WTC11 (cell line): ENCODE measurements around the gene HPN. TPM values are rescaled to one million over a fixed set of nuclear protein-coding genes. Genes with fewer than 3 reads are reported as not detected.
"Not testable (repeated sequence)": the region's sequence is repeated elsewhere in the genome, so short reads cannot be mapped to it uniquely, and the experiment has no call there.

Experiments used
- ATAC-seq: fragments of 200-7000 bp; cut with Tn5 transposase; 2 replicates; pipeline ENCODE4 v1.10.0; 2021; ENCODE audit warnings: mild to moderate bottlenecking, moderate library complexity
- CTCF ChIA-PET: fragments of 300-600 bp; sonication (Branson Sonifier 250); formaldehyde crosslinking; loops from one replicate; lab custom pipeline; 2021; ENCODE audit warnings: antibody characterized with exemption; lab: Charles Lee
- POLR2A ChIA-PET: fragments of 350-600 bp; sonication (Branson Sonifier 250); formaldehyde crosslinking; loops from one replicate; lab custom pipeline; 2021; ENCODE audit warnings: antibody characterized with exemption; lab: Charles Lee
- DNase-seq: peaks from one replicate; pipeline ENCODE4 v3.0.0; 2021; ENCODE audit warnings: low spot score
- H3K27ac Mint-ChIP-seq: 2 replicates; pipeline ENCODE4 v1.8.0; 2021; ENCODE audit warnings: mixed read lengths
- H3K27me3 Mint-ChIP-seq: 2 replicates; pipeline ENCODE4 v1.8.0; 2021; ENCODE audit warnings: low read depth, mild to moderate bottlenecking, moderate library complexity, mixed read lengths
- H3K36me3 Mint-ChIP-seq: 2 replicates; pipeline ENCODE4 v1.8.0; 2021; ENCODE audit warnings: mixed read lengths
- H3K4me1 Mint-ChIP-seq: 2 replicates; pipeline ENCODE4 v1.8.0; 2022; ENCODE audit warnings: mixed read lengths
- H3K4me3 Mint-ChIP-seq: 2 replicates; pipeline ENCODE4 v1.8.0; 2021; ENCODE audit warnings: mild to moderate bottlenecking, moderate library complexity, mixed read lengths
- H3K9me3 Mint-ChIP-seq: 2 replicates; pipeline ENCODE4 v1.8.0; 2021; ENCODE audit warnings: mixed read lengths
- ATF1 ChIP-seq: sonication (generic); formaldehyde crosslinking; IDR thresholded peaks from 2 replicates; pipeline ENCODE4 v1.8.1; 2023; ENCODE audit warnings: mild to moderate bottlenecking, moderate library complexity, missing genetic modification reagents
- CDX4 ChIP-seq: fragments of 250-450 bp; sonication (Bioruptor Pico); IDR thresholded peaks from 2 replicates; pipeline ENCODE4 v1.9.0; 2021; ENCODE audit warnings: moderate library complexity, mild to moderate bottlenecking, inconsistent platforms, borderline replicate concordance
- CREM ChIP-seq: sonication (generic); formaldehyde crosslinking; IDR thresholded peaks from 2 replicates; pipeline ENCODE4 v1.8.1; 2022; ENCODE audit warnings: mild to moderate bottlenecking, missing genetic modification reagents, moderate library complexity
- CTCF ChIP-seq: fragments of 200-600 bp; IDR thresholded peaks from 2 replicates; pipeline ENCODE4 v1.8.0; 2022; ENCODE audit warnings: antibody characterized with exemption
- GABPB1 ChIP-seq: sonication (generic); formaldehyde crosslinking; IDR thresholded peaks from 2 replicates; pipeline ENCODE4 v1.8.1; 2023; ENCODE audit warnings: mild to moderate bottlenecking, missing genetic modification reagents
- GRHL2 ChIP-seq: fragments of 250-450 bp; sonication (Bioruptor Pico); IDR thresholded peaks from 2 replicates; pipeline ENCODE4 v1.8.0; 2022; ENCODE audit warnings: mild to moderate bottlenecking, moderate library complexity; ENCODE audit not compliant: insufficient replicate concordance, severe bottlenecking
- JUN ChIP-seq: sonication (generic); formaldehyde crosslinking; IDR thresholded peaks from 2 replicates; pipeline ENCODE4 v1.8.0; 2023; ENCODE audit warnings: mild to moderate bottlenecking, missing genetic modification reagents
- KAT7 ChIP-seq: sonication (generic); formaldehyde crosslinking; IDR thresholded peaks from 2 replicates; pipeline ENCODE4 v1.8.1; 2023; ENCODE audit warnings: missing genetic modification reagents, mild to moderate bottlenecking, borderline replicate concordance
- NFATC4 ChIP-seq: fragments of 250-450 bp; sonication (Bioruptor Pico); IDR thresholded peaks from 2 replicates; pipeline ENCODE4 v1.9.0; 2021; ENCODE audit warnings: mild to moderate bottlenecking
- NR2C2 ChIP-seq: sonication (generic); formaldehyde crosslinking; IDR thresholded peaks from 2 replicates; pipeline ENCODE4 v1.8.0; 2022; ENCODE audit warnings: mild to moderate bottlenecking, missing genetic modification reagents
- PREB ChIP-seq: sonication (generic); formaldehyde crosslinking; IDR thresholded peaks from 2 replicates; pipeline ENCODE4 v1.8.1; 2022; ENCODE audit warnings: mild to moderate bottlenecking, missing genetic modification reagents, moderate library complexity, borderline replicate concordance
- SP1 ChIP-seq: sonication (generic); formaldehyde crosslinking; conservative IDR thresholded peaks from 2 replicates; pipeline ENCODE4 v1.8.1; 2022; ENCODE audit warnings: missing genetic modification reagents
- ZMAT4 ChIP-seq: fragments of 250-450 bp; sonication (Bioruptor Pico); IDR thresholded peaks from 2 replicates; pipeline ENCODE4 v1.9.0; 2021; ENCODE audit warnings: mild to moderate bottlenecking
- ZNF121 ChIP-seq: sonication (generic); formaldehyde crosslinking; IDR thresholded peaks from 2 replicates; pipeline ENCODE4 v1.8.0; 2023; ENCODE audit warnings: missing genetic modification reagents
- ZNF138 ChIP-seq: sonication (generic); formaldehyde crosslinking; conservative IDR thresholded peaks from 2 replicates; pipeline ENCODE4 v1.8.1; 2022; ENCODE audit warnings: mild to moderate bottlenecking, moderate library complexity, missing genetic modification reagents
- ZNF317 ChIP-seq: sonication (generic); formaldehyde crosslinking; IDR thresholded peaks from 2 replicates; pipeline ENCODE4 v1.8.1; 2023; ENCODE audit warnings: low read depth, mild to moderate bottlenecking, moderate library complexity, missing genetic modification reagents, borderline replicate concordance
- ZNF671 ChIP-seq: fragments of 250-450 bp; sonication (Bioruptor Pico); IDR thresholded peaks from 2 replicates; pipeline ENCODE4 v1.8.0; 2021; ENCODE audit warnings: mild to moderate bottlenecking
- total RNA-seq: library from RNA; stranded (reverse); gene quantifications from 3 replicates; pipeline ENCODE4 v1.2.3, GENCODE V29; 2021
- TF ChIP-seq, protein P1 (sequence below): sonication (generic); formaldehyde crosslinking; IDR thresholded peaks from 2 replicates; pipeline ENCODE4 v1.8.1; 2023; ENCODE audit warnings: mild to moderate bottlenecking, missing genetic modification reagents, moderate library complexity
- TF ChIP-seq, protein P2 (sequence below): fragments of 250-450 bp; sonication (Bioruptor Pico); IDR thresholded peaks from 2 replicates; pipeline ENCODE4 v1.9.0; 2021; ENCODE audit warnings: mild to moderate bottlenecking

HPN gene
- total RNA-seq, 1 experiment from 2014 or later: 20.8 TPM

GRCh38 chr19:35029275-35029736, 12.2 kb upstream of the HPN start:
- H3K4me1 Mint-ChIP-seq, H3K27ac Mint-ChIP-seq, DNase-seq, H3K9me3 Mint-ChIP-seq, ATAC-seq: not testable (repeated sequence)
- H3K27me3 Mint-ChIP-seq: peaks cover 42% of the 10 kb centered on the region
- peak overlapping the region; percentile 55 for H3K4me3 Mint-ChIP-seq
- ChIA-PET CTCF (interaction anchor here (1.9 kb wide), 1 partner anchor 15 kb away, joined by 10 read pairs; no protein-coding TSS in a partner anchor), POLR2A (interaction anchor here (0.6 kb wide), 1 partner anchor 9 kb away, joined by 7 read pairs; no protein-coding TSS in a partner anchor)
- peak; percentile 77; the same call in 1 of the 2 replicates for TF ChIP-seq ZNF121 (CRISPR knock-in tag)
- peaks cover 35% of the 10 kb centered on the region for H3K36me3 Mint-ChIP-seq

GRCh38 chr19:35029737-35030256, 11.7 kb upstream of the HPN start:
- ATAC-seq: peak; percentile 6
- POLR2A ChIA-PET: no interaction called here
- Mint-ChIP-seq H3K27ac (no peak overlapping the region), H3K4me1 (peaks cover 8% of the 10 kb centered on the region)
- no peak for TF ChIP-seq ZNF317 (CRISPR knock-in tag)
- TF ChIP-seq CDX4: no peak
- peak; percentile 51; the same call in 1 of the 2 replicates for TF ChIP-seq ZMAT4 (CRISPR knock-in tag)
- TF ChIP-seq GABPB1 (CRISPR knock-in tag): no peak
- no peak for TF ChIP-seq SP1 (CRISPR knock-in tag)
- TF ChIP-seq, protein P1, sequence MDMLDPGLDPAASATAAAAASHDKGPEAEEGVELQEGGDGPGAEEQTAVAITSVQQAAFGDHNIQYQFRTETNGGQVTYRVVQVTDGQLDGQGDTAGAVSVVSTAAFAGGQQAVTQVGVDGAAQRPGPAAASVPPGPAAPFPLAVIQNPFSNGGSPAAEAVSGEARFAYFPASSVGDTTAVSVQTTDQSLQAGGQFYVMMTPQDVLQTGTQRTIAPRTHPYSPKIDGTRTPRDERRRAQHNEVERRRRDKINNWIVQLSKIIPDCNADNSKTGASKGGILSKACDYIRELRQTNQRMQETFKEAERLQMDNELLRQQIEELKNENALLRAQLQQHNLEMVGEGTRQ (CRISPR knock-in tag): no peak
- no peak for TF ChIP-seq CREM (CRISPR knock-in tag)
- TF ChIP-seq ZNF671 (CRISPR knock-in tag): 0 out of 2 replicates have a peak, but pooled peaks have one; percentile 9
- TF ChIP-seq, protein P2, sequence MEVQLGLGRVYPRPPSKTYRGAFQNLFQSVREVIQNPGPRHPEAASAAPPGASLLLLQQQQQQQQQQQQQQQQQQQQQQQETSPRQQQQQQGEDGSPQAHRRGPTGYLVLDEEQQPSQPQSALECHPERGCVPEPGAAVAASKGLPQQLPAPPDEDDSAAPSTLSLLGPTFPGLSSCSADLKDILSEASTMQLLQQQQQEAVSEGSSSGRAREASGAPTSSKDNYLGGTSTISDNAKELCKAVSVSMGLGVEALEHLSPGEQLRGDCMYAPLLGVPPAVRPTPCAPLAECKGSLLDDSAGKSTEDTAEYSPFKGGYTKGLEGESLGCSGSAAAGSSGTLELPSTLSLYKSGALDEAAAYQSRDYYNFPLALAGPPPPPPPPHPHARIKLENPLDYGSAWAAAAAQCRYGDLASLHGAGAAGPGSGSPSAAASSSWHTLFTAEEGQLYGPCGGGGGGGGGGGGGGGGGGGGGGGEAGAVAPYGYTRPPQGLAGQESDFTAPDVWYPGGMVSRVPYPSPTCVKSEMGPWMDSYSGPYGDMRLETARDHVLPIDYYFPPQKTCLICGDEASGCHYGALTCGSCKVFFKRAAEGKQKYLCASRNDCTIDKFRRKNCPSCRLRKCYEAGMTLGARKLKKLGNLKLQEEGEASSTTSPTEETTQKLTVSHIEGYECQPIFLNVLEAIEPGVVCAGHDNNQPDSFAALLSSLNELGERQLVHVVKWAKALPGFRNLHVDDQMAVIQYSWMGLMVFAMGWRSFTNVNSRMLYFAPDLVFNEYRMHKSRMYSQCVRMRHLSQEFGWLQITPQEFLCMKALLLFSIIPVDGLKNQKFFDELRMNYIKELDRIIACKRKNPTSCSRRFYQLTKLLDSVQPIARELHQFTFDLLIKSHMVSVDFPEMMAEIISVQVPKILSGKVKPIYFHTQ (CRISPR knock-in tag): peak; percentile 28; the same call in 1 of the 2 replicates
- no peak for TF ChIP-seq ATF1
- TF ChIP-seq NFATC4 (CRISPR knock-in tag): peak; percentile 45; the same call in 1 of the 2 replicates
- TF ChIP-seq JUN (CRISPR knock-in tag): no peak
- TF ChIP-seq NR2C2 (CRISPR knock-in tag): no peak
- TF ChIP-seq GRHL2 (CRISPR knock-in tag): no peak
- TF ChIP-seq ZNF138: no peak
- TF ChIP-seq KAT7 (CRISPR knock-in tag): no peak
- no peak for TF ChIP-seq PREB
- no peak for TF ChIP-seq CTCF
- TF ChIP-seq, all 79 proteins: peak for 4
- Mint-ChIP-seq H3K9me3 (no peaks in the 10 kb centered on the region), H3K36me3 (peaks cover 31% of the 10 kb centered on the region), H3K4me3 (peak overlapping the region; percentile 55), H3K27me3 (peaks cover 47% of the 10 kb centered on the region)
- no peak for DNase-seq
- CTCF ChIA-PET: interaction anchor here (1.9 kb wide), 1 partner anchor 15 kb away, joined by 10 read pairs; no protein-coding TSS in a partner anchor
